Fibroblast of skin of back (primary cell): ENCODE results near the gene MRPL49. TPM values are rescaled to one million over a fixed set of nuclear protein-coding genes. Genes with fewer than 3 reads are reported as not detected.

Experiments
- DNase-seq: peaks from one replicate; pipeline ENCODE4 v3.0.0-alpha.2; 2013
- polyA plus RNA-seq, 2 experiments: library from polyadenylated mRNA; unstranded; fragments of 120-200 nt; gene quantifications; one replicate each; pipeline ENCODE4 v1.2.1, GENCODE V29; 2013; ENCODE audit not compliant: insufficient read length in 2 of 2

MRPL49 gene
- 46.7 TPM for polyA plus RNA-seq (2013, experiment 1 of 2; ENCODE audit: insufficient read length)
- polyA plus RNA-seq (2013, experiment 2 of 2; ENCODE audit: insufficient read length): 30.6 TPM

- DNase-seq: peak; percentile 96
These were observed at the start of gene MRPL49, which contains the start of gene FAU for GRCh38 chr11:65121865-65122696. MRPL49 (plus strand) TSS chr11:65122321; CDS start chr11:65122347, 26 bp downstream. FAU (minus strand) TSS chr11:65122134; CDS start chr11:65121813, 321 bp downstream.

- DNase-seq: no peak
These were observed 49.5 kb upstream of the MRPL49 start for GRCh38 chr11:65072631-65072966.

GRCh38 chr11:65077451-65077850 lies 44.7 kb upstream of the MRPL49 start:
- DNase-seq: no peak

DNA sequence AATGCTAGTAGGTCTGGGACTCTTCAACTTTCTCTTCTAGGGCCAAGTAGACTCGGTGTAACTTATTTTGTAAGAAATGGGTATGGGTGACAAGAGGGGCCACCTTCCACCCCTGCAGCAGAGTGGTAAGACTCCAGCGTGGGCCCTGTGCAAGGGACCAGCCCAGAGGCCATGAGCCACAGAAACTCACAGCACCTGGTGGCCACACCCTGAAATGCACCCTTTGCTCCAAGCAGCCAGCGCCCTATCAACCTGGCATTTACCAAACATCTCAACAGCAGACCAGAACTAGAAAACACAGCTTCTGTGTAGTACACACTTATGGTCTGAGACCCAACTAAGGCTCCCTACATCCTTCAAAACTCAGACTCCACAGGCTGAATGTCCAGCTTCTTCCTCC lies 44.0 kb upstream of the MRPL49 start:
- DNase-seq: peak; percentile 5

- no peak for DNase-seq
These were observed 43.3 kb upstream of the MRPL49 start for GRCh38 chr11:65078786-65079342.

DNA sequence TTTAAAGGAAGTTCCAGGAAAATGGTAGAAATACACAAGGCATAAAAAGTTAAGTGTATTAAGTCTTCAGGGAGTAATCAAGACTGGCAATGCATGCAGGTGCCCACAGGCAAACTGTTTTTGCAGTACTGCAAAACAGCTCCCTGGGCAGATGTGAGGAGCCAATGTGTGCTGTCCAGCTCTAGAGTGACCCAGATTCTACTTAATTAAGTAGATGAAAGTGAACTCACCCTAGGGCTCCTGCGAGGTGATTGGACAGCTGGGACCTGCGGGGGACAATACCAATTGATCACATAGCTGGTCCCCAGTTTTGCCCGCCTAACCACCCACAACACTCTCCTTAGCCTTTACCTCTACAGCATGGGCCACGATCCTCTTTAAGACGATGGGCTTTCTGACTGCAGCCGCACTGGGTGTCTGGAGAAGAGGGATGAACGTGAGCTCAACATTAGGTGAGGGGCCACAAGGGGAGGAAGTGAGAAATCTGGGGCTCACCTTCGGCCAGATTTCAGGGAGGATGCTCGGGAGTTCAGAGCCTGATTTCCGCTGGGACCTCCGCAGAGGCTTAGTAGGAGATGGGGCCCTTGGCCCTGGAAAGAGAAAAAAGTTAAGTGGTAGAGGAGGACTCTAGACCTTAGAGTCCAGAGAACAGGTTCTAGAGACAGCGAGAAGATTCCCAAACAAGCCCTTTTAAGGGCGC lies 38.8 kb upstream of the MRPL49 start:
- no peak for DNase-seq

DNA sequence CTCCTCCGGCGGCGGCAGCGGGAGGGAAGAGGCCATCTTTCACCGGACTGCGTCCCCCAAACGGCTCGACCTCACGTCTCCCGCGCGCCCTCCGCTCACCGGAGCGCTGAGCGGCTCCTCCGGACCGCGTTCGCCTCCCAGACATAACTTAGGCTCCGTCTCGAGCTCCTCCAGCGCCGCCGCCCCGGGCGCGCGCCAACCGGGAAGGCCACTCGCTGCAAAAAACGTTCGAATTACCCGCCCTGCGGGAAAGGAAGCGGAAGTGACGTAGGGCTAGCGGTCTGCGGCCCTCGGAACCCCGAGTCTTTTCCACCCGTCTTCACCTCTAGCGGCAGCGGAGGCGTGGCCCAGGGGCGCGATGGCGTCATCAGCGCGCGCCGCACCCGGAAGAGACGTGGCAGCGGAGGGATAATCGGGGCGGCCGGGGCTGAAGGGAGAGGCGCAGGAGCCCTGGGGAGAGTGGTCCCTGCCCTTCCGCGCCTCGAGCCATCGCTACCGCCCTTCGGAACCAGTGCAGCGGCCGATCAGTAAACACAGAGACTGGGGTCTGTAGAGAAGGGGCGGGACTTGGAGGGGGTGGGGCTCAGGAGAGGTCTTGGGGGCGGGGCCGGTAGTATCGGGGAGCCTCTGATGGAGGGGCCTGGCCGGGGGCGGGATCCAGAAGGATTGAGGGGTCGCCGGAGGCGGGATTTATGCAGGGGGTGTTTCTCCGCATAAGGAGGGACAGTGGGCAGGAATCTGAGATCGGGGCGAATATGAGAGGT lies 38.1 kb upstream of the MRPL49 start, which contains the start of the genes CDCA5 and ZFPL1:
TSS of gene CDCA5 (minus strand) at position 207 of the 764 bp plus-strand sequence. CDS start at position 145, 62 bp downstream.
TSS of gene ZFPL1 (plus strand) at position 389 of the 764 bp plus-strand sequence. CDS start 477 bp downstream, outside the sequence.
- peak; percentile 95 for DNase-seq

DNA sequence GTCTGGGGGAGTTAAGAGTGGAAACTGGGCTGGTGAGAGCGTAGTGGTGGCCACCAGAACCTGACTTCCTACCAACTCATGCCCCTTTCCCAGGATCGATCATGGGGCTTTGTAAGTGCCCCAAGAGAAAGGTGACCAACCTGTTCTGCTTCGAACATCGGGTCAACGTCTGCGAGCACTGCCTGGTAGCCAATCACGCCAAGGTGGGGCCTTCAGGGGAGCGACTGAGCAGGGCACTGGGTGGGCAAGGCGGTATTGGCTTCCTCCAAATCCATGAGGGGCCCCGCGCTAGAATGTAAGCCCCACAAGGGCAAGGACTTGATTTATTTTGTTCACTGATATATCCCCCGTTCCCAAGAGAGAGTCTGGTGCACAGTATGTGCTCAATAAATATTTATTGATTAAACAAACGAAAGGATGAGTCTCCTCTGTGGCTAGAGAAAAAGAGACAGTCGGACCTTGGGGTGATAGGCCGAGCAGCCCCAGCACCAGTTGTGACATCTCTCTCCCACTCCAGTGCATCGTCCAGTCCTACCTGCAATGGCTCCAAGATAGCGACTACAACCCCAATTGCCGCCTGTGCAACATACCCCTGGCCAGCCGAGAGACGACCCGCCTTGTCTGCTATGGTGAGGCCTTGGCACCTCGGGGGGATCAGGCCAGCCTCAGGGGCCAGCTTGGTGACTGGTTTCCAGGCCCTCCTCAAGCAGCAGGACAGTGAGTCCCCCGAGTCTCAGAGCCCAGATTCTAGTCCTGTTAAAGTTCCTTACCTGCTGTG lies 37.3 kb upstream of the MRPL49 start:
- DNase-seq: no peak

DNA sequence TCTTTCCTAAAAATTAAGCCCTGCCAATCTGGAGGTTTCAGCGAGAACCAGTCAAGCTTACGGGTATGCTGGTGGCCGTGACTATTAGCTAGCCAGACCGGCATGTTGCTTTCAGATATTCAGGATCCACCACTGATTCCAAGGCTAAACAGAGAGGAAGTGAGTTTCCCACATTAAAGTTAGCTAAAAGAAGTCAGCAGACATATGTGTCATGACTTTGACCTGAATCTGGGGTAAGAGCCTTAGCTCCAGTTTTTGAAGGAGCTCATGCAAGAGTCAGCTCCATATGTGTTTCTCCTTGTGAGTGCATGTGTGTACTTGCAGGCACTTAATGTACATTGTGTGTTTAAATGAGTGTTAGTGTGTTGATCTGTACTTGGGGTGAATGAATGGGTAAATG lies 36.7 kb upstream of the MRPL49 start:
- no peak for DNase-seq

DNA sequence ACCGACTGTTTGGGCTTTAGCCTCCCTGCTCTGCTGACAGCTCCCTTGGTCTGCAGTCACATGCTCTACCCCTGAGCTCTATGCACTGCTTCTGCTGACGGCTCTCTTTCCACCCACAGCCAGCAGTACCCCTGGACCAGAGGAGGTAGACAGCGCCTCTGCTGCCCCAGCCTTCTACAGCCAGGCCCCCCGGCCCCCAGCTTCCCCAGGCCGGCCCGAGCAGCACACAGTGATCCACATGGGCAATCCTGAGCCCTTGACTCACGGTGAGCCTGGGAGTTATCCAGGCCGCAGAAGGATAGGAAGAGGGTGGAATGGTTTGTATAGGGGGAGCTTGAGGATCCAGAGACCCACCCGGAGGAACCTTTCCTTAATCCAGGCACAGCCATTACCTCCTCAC lies 35.3 kb upstream of the MRPL49 start:
- DNase-seq: no peak

- no peak for DNase-seq
These were observed 34.9 kb upstream of the MRPL49 start for GRCh38 chr11:65087216-65087615.

- no peak for DNase-seq
These were observed 34.3 kb upstream of the MRPL49 start for GRCh38 chr11:65087827-65088226.

GRCh38 chr11:65089621-65090020 lies 32.5 kb upstream of the MRPL49 start:
- no peak for DNase-seq

- DNase-seq: no peak
These were observed 31.5 kb upstream of the MRPL49 start for GRCh38 chr11:65090628-65091027.

- DNase-seq: no peak
These were observed 26.7 kb upstream of the MRPL49 start for GRCh38 chr11:65095427-65095826.

DNA sequence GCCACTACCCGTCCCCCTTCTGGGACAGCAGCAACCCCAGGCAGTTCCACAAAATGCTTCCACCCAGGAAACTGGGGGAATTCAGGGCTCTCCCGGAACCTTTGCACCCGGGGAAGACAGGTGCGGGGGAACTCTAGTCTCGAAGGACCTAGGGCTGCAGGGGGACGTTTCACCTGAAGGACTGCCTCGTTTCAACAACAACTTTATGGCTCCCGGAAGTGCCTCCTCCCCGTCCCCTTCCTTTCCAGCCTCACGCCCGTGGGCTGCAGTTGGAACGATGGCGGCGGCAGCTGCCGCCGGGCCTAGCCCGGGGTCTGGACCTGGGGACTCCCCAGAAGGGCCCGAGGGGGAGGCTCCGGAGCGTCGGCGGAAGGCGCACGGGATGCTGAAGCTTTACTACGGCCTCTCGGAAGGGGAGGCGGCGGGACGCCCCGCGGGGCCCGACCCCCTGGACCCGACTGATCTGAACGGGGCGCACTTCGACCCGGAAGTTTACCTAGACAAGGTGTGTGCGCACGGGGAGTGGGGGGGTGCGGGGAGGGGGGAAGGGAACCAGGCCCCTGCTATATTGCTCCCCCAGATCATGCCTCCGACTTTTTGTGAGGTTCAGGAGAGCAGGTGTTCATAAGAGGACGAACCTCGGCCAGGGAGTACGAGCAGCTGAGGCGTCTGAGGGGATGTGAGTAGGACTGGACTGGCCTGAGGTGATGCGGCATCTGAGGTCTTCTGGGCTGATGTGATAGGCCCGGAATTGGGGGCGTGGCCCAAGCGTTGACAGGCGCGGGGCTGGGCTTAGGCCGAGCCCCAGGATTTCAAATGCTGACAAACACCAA lies 25.9 kb upstream of the MRPL49 start, which contains the start of gene VPS51:
TSS of gene VPS51 (plus strand) at position 241 of the 833 bp plus-strand sequence. CDS start at position 278, 37 bp downstream.
- peak; percentile 88 for DNase-seq

GRCh38 chr11:65096926-65097325 lies 25.2 kb upstream of the MRPL49 start:
- DNase-seq: no peak

DNA sequence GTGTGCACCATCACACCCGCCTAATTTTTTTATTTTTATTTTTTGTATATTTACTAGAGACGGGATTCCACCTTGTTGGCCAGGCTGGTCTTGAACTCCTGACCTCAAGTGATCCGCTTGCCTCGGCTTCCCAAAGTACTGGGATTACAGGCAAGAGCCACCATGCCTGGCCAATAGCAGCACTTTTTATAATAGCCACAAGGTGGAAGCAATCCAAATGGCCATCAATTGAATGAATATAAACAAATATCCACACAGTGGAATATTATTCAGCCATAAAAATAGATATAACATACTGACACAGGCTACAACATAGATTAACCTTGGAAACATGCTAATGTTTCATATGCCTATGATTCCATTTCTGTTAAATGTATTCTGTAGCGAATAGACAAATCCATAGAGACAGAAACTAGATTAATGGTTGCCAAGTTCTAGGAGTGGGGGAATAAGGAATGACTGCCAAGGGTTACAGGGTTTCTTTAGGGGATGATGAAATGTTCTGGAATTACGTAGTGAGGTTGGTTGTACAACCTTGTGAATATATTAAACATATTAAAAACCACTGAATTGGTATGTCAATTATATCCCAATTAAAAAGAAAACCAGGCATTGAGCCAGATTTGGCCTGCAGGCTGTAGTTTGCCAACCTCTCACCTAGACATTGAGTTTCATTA lies 21.3 kb upstream of the MRPL49 start:
- DNase-seq: no peak
